A204.1 (cell line): ENCODE data around the gene CPA2.
"Not testable (repeated sequence)": the region's sequence is repeated elsewhere in the genome, so short reads cannot be mapped to it uniquely, and the experiment has no call there.

Experiments used
- FAIRE-seq: peaks from 2 replicates; lab custom pipeline; 2012; peaks lifted over from hg19 to GRCh38; lab: Jason Lieb, UNC

CPA2 gene

DNA sequence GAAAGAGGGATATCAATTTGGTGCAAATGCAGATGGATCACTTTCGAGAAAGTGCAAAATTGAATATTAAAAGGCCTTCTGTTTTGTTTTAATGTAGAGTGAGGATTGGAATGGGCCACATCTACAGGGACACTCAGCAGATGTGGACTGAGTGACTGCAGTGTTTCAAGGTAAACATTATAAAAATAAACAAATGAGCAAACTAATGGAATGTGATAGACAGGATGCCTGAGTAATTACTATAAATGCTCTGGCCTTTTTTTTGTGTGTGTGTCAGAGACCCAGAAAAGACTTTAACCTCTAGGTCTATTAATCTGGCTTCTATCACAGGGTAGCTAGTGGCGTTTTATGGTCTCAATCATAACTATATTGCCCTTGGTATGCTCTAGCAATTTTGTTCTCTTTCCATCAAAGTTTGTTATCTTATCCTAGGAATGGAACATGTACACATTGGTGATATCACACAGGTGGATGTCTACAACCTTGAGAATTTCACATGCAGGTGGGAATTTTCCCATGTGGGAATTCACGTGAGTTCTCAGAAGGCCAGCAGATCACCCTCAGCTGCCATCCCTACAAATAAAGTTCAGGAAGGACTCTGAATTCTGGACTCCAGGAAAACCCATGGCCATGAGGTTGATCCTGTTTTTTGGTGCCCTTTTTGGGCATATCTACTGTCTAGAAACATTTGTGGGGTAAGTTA, at the start of gene CPA2:
Gene CPA2 (plus strand): TSS at position 606 of the 703 bp plus-strand sequence. CDS start 19 bp downstream, at position 625.
- no peak for FAIRE-seq

DNA sequence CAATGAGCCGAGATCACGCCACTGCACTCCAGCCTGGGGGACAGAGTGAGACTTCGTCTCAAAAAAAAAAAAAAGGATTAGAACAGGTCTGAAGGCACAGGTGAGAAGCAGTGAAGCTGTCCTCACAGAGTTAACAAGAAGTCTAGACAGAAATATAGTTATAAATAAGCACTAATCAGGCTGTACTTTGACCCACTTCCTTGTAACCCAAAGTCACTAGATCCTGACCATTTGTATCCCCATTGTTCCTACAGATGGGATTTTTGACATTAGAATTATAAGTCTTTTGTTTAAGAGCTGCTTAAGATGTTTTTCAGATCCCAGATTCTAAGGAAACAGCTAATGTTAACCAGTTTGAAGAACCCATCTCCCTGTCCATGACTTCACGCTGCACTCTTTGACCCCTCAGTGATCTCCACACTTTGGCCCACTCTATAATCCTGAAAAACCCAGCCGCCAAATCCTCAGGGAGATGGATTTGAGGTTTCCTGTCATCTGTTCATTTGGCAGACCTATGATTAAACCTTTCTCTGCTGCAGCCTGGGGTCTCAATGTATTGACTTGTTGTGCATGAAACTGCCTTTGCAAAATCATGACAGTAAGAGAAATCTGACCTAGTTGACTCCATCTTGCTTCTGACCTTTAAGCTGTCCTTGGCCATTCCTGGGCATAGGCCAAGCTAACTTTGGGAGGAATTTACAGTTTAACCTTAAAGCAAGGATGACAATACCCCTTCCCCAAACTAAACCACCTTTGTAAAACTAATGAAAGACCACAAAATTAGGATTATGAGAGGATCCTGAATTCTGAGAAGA, 47.6 kb upstream of the CPA2 start:
- FAIRE-seq, result no peak

DNA sequence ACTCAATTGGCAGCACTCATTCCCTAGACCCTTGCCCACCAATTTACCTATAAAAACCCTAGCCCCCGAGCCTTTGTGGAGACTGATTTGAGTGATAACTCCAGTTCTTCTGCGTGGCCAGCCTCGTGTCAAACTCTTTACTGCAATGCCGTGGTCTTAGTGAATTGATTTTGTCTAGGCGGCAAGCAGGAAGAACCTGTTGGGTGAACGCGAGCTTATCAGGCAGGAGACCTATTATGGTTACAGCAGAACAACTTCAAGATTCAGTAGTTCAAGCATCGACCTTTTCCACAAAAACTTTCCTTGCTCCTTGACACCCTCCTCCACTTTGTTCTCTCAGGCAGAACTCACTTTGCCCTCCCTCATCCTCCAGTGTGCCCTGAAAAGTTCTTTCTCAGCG, 46.8 kb upstream of the CPA2 start:
- no peak for FAIRE-seq

DNA sequence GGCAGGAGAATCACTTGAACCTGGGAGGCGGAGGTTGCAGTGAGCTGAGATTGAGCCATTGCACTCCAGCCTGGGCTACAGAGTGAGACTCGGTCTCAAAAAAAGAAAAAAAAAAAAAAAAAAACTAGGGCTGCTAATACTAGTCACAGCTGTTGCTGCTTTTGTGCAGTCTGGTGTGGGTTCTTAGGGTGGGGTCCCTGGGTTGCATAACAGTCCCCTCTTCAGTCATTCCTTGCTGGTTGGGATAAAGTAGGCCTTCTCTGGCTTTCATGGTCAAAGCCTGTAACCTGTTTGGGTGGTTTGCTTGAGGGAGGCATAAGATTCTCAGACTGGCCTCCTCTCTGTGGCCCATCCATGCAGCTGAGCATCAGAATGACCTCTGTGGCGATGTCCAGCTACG, 44.9 kb upstream of the CPA2 start:
- no peak for FAIRE-seq

DNA sequence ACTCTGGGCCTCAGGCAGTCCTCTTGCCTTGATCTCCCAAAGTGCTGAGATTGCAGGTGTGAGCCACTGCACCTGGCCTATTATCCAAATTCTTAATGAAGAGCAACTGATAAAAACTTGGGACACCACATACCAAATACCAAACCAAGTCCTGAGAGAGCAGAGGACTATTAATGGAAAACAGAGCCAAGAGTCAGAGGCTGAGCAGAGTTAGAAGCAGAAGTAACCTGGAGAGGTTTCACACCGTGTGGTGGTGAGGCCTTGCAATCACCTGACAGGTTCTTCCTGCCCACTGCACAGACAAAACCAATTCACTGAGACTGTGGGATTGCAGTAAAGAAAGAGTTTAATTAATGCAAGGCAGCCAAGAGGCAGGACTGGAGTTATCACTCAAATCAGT, 43.0 kb upstream of the CPA2 start:
- no peak for FAIRE-seq

DNA sequence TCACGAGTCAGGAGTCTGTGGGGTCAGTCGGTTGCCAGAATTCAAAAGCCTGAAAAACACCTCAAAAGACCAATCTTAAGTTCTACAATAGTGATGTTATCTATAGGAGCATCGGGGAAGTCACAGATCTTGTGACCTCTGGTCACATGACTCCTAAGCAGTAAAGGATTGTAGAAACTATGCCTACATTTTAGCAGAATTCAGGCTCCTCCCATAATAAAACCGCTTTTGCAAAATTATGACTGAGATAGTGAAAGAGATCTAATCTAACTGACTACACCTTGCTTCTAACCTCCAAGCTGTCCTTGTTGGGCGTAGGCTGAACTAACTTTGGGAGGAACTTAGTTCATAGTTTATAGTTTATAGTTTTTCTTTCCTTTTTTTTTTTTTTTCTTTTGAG, 42.5 kb upstream of the CPA2 start:
- FAIRE-seq, result no peak

DNA sequence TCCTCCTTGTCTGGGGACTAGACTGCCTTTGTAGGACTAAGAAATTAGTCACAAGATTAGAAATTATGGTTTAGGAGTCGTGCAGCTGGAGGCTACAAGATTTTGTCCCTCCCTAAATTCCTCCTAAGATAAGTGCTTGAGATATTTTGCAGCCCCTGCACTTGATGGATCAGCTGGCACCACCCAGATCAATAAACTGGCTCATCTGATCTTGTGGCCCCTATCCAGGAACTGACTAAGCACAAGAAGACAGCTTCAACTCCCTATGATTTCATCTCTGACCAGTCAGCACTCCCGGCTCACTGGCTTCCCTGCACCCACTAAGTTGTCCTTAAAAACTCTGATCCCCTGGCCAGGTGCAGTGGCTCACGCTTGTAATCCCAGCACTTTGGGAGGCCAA, 41.7 kb upstream of the CPA2 start:
- not testable (repeated sequence) for FAIRE-seq

DNA sequence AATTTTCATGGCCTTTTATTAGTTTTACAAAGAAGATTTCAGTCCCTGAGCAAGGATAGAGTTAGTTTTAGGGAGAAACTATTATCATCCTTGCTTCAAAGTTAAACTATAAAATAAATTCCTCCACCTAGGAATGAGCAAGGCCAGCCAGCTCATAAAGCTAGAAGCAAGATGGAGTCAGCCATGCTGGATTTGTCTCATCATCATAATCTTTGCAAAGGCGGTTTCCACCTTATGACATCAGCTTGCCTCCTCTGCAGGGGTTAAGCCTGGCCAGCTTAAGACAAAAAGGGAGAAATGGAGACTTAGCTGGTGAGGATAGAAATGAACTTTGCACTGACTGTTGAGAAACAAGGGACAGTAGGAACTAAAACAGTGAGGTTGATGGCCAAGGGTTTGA, 40.3 kb upstream of the CPA2 start:
- no peak for FAIRE-seq

DNA sequence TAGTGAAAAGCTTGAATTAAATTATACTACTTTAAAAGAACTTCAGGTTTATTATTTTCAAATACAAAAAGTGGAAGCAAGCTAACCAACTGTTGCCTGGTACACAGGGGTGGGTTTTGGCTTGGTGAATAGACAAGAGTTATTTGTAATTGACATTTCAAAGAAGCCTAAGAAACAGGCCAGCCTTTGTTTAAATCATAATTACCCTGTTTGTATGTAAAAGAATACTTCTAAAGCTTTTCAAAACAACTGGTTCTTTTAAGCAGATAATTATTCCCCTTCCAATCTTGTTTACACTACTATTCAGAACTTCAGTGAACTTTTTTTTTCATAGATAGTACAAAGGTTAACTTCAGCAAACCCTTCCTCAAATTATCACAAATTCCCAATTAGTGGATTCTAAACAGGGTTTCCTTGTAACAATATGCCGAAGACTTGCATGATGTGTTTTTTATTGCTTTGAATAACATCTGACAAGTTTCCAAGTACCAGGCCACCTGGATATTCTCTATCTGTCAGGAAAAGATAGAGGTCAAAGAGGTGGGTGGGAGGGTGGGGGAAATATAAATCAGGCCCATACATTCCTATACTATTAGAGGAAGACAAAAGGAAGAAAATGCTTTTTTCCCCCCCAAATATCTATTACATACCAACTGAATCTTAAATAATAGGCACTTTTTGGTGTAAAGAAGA, 38.6 kb upstream of the CPA2 start:
- FAIRE-seq, result no peak

DNA sequence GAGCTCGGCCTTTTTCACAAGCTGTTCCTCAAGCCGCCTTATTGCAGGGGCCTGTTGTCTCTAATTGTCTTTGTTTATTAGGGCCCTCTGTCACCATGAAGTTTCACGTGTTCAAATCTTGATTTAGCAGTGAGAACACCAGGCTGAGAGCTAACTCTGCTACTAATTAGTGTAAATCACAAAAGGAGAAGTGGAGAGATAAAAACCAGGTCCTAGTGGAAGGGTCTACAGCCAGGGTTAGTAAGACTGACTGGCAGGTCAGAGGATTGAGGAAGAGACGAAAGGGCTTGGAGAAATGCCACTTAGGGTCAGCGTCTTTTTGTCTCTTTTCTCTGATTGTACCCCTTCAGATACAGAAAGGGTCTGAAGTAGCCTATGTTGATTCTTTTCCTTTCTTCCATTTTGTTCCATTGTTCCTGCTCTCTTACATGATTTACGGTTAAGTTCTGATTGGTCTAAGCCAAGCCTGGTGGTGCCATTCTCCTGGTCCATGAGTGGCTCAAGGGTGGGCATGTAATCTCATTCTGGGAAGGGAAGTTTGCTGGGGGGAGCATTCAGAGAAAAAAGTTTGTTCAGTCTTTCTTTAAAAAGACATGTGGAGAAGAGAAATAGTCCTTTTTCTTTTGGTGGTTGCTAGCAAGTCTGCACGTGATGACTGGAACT, 37.7 kb upstream of the CPA2 start:
- FAIRE-seq, result no peak

DNA sequence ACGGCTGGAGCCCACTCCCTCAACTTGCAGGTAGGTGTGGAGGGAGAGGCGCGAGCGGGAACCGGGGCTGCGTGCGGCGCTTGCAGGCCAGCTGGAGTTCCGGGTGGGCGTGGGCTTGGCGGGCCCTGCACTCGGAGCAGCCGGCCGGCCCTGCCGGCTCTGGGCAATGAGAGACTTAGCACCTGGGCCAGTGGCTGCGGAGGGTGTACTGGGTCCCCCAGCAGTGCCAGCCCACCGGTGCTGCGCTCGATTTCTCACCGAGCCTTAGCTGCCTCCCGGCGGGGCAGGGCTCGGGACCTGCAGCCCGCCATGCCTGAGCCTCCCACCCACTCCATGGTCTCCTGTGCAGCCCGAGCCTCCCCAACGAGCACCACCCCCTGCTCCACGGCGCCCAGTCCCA, 36.7 kb upstream of the CPA2 start:
- not testable (repeated sequence) for FAIRE-seq

DNA sequence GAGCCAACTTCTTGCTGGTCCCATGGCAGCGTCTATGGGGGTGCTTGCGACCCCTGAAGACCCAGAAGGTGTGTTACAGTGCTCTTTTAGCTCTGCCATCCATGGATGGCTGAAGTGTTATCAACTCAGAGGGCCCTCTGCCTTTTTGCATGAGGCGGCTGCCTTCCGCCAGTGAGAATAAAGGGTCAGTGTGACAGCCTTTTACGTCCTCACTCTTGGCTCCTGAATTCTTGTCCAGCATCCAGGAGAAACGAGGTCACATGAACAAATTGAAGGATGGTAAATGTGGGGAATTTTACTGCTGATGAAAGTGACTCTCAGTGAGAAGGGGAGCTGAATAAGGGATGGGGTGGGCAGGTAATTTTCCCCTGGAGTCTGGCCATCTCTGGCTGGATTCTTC, 34.9 kb upstream of the CPA2 start:
- FAIRE-seq, result no peak

DNA sequence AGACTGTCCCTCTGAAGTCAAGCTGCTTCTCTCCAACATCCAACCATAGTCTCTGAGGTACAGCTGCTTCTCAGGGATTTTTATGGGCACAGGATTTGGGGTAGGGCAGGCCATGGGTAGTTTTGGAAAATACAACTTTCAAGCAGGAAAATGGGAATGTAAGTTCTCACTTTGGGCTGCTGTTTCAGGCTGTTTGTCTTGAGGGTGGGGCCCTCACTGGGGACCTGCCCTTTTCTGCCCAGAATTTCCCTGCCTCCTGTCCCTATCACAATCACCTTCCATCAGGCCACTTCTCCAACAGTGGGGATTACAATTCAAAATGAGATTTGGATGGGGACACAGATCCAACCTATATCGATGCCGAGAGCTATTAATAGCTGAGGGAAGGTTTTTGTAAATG, 34.5 kb upstream of the CPA2 start:
- no peak for FAIRE-seq

DNA sequence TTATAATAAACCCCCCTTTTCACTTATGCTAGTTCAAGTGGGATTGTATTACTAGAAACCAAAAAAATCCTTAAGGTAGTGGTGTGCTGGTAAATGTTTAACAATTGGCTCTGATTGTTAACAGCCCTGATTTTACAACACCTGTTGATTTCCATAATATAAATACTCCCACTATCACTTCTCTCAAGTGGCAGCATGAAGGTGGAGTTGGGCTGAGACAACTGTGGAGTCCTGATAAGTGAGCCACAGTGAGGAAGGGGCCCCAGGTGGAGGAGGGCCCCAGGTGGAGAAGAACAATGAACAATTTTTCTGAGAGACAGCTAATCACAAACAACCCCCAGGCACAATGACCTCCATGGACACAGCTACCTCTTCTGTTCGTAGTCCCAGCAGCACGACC, 32.6 kb upstream of the CPA2 start:
- FAIRE-seq, result no peak

DNA sequence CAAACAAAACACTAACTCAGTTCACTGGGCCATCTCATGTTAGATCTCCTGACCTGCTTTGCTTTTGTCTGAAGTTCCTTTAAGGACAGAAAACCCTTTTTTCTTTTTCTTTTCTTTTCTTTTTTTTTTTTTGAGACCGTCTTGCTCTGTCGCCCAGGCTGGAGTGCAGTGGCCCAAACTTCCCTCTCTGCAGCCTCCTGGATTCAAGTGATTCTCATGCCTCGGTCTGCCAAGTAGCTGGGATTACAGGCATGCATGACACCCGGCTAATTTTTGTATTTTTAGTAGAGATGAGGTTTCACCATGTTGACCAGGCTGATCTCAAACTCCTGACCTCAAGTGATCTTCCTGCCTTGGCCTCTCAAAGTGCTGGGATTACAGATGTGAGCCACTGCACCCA, 30.3 kb upstream of the CPA2 start:
- FAIRE-seq, result not testable (repeated sequence)

DNA sequence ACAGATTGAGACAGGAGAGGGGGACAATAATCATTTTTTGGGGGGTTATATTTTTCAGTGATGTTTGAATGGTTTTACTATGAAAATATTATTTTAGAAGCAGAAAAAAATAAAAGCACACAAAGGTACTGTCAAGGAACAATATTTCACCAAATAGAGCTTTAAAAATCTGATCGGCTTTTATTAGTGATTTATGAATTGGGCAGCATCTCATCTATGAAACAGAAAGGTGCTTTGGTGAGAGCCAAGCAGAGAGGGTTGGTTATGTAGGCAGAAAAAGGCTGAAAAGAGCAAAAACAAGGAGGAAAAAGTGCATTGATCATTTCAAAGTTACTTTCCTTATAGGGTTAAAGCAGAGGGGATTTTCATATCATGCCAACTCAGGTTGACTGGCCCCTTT, 26.4 kb upstream of the CPA2 start:
- FAIRE-seq, result no peak

DNA sequence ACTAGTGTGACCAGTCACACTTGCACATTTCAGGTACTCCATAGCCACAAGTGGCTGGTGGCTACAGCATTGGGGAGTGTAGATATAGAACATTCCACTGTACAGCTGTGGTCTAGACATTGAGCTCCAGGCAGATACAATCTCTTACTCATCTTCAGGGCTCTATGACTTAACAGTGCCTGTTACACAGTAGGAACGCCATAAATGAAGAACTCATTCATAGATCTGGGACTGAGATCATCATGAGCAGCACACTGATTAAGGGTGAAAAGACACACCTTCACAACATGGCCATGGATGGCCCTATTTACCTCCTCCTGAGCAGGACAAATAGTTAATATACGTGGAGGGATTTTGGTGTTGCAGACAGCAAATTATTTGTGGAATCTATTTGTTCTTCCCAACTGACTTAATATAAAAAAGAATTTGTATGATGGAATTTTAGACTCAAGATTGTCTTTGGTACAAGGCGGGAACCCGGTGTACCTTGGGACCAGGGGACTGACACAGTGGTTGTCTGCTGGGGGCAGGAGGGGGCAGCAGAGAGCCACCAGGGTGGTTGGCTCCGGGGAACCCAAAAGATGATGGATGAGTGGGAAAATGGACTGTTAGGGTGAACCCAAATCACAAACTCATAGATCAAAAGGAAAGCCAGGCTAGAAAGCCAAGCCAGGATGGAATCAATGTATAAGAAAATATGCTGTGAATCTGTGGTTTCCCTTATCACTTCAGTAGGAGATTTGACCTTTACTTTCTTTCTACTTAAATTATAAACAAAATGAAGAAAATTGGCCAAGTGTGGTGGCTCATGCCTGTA, 24.3 kb upstream of the CPA2 start:
- FAIRE-seq, result peak; percentile 47

DNA sequence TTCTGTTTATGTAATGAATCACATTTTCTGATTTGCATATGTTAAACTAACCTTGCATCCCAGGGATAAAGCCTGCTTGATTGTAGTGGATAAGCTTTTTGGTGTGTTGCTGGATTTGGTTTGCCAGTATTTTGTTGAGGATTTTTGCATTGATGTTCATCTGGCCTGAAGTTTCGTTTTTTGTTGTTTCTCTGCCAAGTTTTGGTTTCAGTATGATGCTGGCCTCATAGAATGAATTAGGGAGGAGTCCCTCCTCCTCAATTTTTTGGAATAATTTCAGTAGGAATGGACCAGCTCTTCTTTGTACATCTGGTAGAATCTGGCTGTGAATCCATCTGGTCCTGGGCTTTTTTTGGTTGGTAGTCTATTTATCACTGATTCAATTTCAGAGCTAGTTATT, 23.2 kb upstream of the CPA2 start:
- not testable (repeated sequence) for FAIRE-seq

DNA sequence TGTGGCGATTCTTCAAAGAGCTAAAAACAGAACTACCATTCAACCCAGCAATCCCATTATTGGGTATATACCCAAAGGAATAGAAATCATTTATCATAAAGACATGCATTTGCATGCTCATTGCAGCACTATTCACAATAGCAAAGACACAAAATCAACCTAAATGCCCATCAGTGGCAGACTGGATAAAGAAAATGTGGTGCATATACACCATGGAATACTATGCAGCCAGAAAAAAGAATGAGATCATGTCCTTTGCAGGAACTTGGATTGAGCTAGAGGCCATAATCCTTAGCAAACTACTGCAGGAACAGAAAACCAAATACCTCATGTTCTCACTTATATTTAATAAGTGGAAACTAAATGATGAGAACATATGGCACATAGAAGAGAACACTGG, 20.2 kb upstream of the CPA2 start:
- FAIRE-seq, result not testable (repeated sequence)

DNA sequence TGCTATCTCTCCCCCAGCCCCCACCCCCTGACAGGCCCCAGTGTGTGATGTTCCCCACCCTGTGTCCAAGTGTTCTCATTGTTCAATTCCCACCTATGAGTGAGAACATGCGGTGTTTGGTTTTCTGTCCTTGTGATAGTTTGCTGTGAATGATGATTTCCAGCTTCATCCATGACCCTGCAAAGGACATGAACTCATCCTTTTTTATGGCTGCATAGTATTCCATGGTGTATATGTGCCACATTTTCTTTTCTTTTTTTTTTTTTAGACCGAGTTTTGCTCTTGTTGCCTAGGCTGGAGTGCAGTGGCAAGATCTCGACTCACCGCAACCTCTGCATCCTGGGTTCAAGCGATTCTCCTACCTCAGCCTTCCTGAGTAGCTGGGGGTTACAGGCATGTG, 17.8 kb upstream of the CPA2 start:
- FAIRE-seq, result not testable (repeated sequence)

DNA sequence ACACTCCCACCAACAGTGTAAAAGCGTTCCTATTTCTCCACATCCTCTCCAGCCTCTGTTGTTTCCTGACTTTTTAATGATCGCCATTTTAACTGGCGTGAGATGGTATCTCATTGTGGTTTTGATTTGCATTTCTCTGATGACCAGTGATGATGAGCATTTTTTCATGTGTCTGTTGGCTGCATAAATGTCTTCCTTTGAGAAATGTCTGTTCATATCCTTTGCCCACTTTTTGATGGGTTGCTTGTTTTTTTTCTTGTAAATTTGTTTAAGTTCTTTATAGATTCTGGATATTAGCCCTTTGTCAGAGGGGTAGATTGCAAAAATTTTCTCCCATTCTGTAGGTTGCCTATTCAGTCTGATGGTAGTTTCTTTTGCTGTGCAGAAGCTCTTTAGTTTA, 17.0 kb upstream of the CPA2 start:
- not testable (repeated sequence) for FAIRE-seq

DNA sequence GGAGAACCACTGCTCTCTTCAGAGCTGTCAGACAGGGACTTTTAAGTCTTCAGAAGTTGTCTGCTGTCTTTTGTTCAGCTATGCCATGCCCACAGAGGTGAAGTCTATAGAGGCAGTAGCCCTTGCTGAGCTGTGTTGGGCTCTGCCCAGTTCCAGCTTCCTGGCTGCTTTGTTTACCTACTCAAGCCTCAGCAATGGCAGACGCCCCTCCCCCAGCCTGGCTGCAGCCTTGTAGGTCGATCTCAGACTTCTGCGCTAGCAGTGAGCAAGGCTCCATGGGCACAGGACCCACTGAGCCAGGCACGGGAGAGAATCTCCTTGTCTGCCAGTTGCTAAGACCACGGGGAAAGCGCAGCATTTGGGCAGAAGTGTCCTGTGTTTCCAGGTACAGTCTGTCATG, 12.1 kb upstream of the CPA2 start:
- FAIRE-seq, result no peak
